Adrenal gland (tissue), 5 donors: Measurements from ENCODE around the gene FHAD1.

Experiments
- POLR2A ChIP-seq, 2 donors: fragments of 450-650 bp; IDR thresholded peaks; one replicate each; pipeline ENCODE4 v1.6.1; 2017; ENCODE audit warnings: antibody characterized with exemption in 2 of 2, mild to moderate bottlenecking in 2 of 2, moderate library complexity in 1 of 2
- TF ChIP-seq, protein P1 (sequence below), 6 experiments: fragments of 450-650 bp in 4 of 6; fragments of 200-600 bp in 2 of 6; sonication (generic) in 1 of 6; IDR thresholded peaks; 1 replicate in 5 of 6; 2 replicates in 1 of 6; pipeline versions ENCODE4 v1.5.1 to v1.8.0; 2016 to 2021; ENCODE audit warnings: antibody characterized with exemption in 6 of 6, mild to moderate bottlenecking in 2 of 6, moderate library complexity in 1 of 6
- donor health status: DM: no; HTN: no; CAD: no.

DNA sequence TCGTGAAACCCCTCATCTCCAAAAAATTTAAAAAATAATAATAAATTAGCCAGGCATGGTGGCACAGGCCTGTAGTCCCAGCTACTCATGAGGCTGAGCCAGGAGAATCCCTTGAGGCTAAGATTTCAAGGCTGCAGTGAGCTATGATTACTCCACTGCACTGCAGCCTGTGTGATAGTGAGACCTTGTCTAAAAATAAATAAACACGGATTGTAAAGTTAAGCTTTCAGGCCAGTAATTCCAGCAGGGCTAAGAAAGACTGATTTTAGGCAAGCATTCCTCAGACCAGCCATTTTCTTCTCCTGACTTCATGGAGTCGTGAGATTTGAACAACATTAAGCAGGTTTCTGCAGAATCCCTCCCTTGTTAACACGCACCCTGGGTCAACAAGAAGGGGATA is 85.5 kb downstream of the FHAD1 start:
- TF ChIP-seq POLR2A (IDR thresholded peaks at IDR 0.05) = peak in 1 of 2 donors; percentile 26
- TF ChIP-seq, protein P1, sequence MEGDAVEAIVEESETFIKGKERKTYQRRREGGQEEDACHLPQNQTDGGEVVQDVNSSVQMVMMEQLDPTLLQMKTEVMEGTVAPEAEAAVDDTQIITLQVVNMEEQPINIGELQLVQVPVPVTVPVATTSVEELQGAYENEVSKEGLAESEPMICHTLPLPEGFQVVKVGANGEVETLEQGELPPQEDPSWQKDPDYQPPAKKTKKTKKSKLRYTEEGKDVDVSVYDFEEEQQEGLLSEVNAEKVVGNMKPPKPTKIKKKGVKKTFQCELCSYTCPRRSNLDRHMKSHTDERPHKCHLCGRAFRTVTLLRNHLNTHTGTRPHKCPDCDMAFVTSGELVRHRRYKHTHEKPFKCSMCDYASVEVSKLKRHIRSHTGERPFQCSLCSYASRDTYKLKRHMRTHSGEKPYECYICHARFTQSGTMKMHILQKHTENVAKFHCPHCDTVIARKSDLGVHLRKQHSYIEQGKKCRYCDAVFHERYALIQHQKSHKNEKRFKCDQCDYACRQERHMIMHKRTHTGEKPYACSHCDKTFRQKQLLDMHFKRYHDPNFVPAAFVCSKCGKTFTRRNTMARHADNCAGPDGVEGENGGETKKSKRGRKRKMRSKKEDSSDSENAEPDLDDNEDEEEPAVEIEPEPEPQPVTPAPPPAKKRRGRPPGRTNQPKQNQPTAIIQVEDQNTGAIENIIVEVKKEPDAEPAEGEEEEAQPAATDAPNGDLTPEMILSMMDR (IDR thresholded peaks at IDR 0.05) = no peak
